GM21576 (cell line): ENCODE results near the gene KCNJ14.

Source experiments
- ATAC-seq: cut with Tn5 transposase; IDR thresholded peaks from one replicate; pipeline ENCODE4 v1.9.1; 2021; ENCODE audit warnings: mild to moderate bottlenecking, moderate library complexity; ENCODE audit not compliant: unreplicated experiment

Gene KCNJ14

DNA sequence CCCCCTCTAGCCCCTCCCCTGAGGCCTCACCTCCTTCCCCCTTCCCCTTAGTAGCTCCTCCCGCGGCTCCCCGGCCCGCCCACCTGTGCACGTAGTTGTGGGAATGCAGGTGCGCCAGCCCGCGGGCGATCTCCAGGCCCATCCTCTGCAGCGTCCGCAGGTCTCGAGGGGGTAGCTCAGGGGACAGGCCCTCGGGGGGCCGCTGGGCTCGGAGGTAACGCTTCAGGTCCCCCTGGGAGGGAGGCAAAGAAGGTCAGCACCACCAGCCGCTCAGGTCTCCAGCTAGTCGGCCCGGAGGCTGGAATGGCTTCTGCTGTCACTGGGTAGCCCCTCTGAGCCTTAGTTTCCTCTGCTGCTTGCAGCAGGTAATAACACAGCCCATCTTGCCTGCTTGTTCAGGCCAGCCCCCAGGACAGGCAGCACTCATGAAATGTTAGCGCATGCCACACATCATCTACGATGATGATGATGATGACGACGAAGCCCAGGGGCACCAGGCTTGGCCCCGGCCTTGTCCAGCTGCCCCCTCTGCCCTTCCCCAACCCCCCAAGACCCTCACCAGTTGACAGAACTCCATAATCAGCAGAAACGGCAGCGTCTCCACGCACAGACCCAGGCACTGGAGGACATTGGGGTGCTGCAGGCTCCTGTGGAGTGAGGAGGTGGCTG, 47.1 kb downstream of the KCNJ14 start:
- no peak for ATAC-seq

DNA sequence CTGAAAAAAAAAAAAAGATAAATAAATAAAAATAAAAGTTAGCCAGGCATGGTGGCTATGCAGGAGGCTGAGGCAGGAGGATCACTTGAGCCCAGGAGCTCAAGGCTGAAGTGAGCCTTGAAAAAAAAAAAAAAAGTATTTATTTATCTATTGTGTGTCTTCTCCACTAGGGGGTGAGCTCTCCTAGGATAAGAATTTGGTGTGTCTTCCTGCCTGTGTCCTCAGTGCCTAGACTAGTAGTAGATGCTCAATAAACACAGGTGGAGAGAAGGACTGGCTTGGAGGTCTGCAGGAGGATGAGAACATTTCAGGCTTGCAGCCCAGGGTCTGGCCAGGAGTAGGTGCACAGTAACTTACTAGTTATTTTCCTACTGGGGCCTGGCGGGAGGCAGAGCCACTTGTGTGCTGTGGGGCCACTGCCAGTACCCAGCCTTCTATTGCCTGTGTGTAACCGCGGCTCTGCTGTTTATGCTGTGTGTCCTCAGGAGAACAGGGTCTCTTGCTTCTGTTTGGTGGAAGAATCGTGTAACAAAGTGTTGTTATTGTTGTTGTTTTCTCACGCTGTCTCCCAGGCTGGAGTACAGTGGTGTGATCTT, 50.9 kb downstream of the KCNJ14 start:
- no peak for ATAC-seq

DNA sequence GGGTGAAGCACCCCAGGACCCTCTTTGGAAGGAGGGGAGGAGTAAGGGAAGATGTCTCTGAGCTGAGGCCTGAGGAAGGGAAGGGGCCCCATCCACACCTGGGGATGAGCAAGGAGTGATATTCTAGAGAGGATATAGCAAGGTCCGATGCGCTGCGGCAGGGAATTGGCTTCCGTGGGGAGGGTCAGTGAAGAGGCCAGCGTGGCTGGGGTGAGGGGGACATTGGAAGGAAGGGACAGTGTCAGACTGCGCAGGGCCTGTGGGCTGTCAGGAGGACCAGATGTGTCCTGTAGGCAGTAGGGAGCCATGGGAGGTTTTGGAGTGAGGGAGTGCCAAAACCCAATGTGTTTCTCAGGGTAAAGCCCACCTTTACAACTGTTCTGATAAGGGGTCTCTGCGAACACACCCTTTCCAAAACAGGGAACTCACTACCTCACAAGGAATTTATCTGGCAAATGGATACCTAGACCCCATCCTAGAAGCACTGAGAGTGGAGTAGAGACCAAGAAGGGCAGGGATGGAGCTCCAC, 52.6 kb downstream of the KCNJ14 start:
- no peak for ATAC-seq

- ATAC-seq: no peak
These were observed 53.5 kb downstream of the KCNJ14 start for GRCh38 chr19:48508729-48509411.

DNA sequence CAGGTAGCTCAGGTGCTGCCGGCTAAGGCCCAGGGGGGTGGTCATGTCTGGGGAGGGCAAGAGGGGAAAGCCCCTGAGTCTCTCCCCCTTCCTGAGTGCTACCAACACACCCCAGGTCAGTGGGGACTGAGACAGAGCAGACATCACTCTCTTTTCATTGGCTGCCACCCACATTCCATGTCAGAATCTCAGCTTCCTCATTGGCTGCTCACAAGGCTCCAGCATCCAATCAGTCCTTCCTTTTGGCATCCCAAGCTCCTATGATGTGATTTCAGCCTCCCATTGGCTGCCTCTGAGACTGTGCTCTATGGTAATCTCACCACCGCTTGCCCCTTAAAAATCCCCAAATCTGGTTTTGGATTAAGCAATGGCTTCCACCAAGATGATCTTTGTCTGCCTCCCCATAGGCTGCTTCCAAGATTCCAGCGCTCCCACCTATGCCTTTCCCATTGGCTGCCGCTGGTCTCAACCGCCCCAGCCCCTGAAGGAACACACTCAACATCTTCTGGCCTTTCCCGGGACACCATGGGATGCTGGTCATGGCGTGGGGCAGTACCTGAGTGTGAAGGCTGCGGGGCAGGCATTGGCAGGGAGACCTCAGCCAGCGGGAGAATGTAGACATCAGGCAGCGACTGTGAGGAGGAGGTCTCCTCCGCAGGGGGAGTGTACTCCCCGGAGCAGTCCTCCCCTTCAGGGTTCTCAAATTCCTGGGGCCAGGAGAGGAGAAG, 54.3 kb downstream of the KCNJ14 start:
- no peak for ATAC-seq

- ATAC-seq: no peak
These were observed 55.3 kb downstream of the KCNJ14 start for GRCh38 chr19:48510421-48511268.

DNA sequence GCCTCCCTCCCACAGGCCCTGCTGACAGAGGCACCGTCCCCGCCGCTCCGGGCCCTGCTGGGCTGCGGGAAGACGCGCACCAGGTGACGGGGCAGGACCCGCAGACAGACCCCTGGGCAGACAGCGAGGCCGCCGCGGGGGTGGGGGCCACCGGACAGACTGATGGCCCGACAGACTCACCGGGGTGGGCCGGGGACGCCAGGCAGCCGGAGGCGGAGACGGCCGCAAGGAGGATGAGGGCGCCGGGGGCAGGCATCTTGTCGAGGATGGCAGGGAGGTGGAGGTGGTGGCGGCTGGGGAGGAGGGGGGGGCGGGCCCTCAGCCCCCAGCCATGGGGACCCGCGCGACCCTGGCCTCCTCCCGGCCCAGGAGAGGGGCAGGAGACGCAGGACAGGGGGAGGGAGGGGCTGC, 56.0 kb downstream of the KCNJ14 start:
- no peak for ATAC-seq

GRCh38 chr19:48511800-48512503, 56.6 kb downstream of the KCNJ14 start, which contains the start of gene LMTK3:
Gene LMTK3, minus strand, starts transcription at chr19:48511835. Its CDS starts 259 bp downstream, at chr19:48511576.
- ATAC-seq: no peak

DNA sequence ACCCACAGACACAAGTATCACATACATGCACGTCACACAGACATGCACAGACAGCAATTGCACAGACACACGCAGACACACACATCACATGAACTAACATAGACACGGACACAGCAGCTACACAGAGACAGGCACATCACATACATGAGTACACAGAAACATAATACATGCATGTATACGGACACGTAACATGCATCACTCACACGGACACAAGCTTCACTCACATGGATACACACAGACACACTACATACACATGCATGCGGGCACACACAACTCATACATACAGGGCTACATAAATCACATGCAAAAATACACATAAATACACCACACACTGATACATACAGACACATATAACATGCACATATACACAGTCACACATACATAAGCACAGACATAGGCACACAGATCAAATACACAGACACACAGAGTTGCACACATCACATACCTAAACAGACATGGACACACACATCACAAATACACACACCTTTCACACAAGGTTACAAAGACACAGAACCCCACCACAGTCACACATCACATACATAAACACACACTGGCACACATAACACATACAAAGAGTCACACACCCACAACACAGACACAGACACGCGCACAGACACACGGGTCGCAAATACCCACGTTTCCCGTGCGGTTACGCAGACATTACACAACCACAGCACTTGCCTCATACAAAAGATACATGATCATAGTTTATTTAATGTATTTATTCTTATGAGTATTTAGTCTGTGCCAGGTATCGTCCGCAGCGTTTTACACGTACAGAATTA, 57.3 kb downstream of the KCNJ14 start:
- no peak for ATAC-seq

DNA sequence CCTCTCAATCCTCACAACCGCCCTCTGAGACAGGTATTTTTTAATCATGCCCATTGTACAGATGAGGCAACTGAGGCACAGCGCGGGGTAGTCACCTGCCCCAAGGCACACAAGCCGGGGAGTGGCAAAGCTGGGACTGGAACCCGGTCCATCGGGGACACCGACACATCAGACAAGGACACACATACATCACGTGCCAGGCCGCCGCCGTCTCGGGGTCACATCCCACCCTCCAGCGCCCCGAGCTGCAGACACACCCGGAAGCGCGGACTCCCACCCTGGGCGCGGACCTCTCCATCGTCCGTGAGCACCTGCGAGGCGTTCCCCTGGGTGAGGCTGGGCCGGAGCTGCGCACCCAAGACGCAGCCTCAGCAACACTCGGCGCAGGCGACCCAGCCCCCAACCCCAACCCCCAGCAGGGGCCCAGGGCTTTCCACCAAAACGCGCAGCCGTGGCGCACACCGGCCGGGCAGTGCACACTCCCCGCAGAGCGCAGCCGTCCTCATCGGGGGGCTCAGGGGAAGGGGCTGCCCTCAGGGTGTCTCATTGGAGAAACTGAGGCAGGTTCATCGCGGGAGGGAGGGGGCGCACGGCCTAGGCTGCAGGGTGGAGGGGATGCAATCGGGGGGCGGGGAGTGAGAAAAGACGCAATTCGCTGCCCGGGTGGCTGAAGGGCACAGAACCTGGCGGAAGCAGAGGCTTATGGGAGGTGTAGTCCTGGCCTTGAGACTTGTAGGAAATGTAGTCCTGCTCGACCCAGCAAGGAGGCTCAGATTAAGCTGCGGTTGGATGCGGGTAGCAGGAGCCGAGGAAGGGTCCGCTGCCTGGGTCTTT, 58.1 kb downstream of the KCNJ14 start:
- no peak for ATAC-seq

- no peak for ATAC-seq
These were observed 58.7 kb downstream of the KCNJ14 start for GRCh38 chr19:48514123-48514458.

GRCh38 chr19:48516536-48516935, 61.2 kb downstream of the KCNJ14 start:
- no peak for ATAC-seq
